ENCODE measurements around the gene ABCA9. TPM values are rescaled to one million over a fixed set of nuclear protein-coding genes. Genes with fewer than 3 reads are reported as not detected.
"Not testable (repeated sequence)": the region's sequence is repeated elsewhere in the genome, so short reads cannot be mapped to it uniquely, and the experiment has no call there.

The ABCA9 gene
- total and polyA plus RNA-seq, 2 of the 13 experiments (the other 11 are each of a cell fraction or from before 2014, with no cell fraction given): 0.04 TPM; not detected in 1

GRCh38 chr17:69009930-69010329 lies 50.8 kb downstream of the ABCA9 start:
- no peak overlapping the region for H2AFZ ChIP-seq (ENCODE audit: low read length)
- FAIRE-seq: no peak
- no peaks in the 10 kb centered on the region for H4K20me1 ChIP-seq (ENCODE audit: insufficient read depth, low read length)
- POLR2A ChIA-PET: interaction anchor here (0.7 kb wide), 1 partner anchor 67 kb away, joined by 4 read pairs; no protein-coding TSS in a partner anchor
- H3K9ac ChIP-seq (ENCODE audit: insufficient read depth, low read depth, low read length): no peak overlapping the region
- no peaks in the 10 kb centered on the region for H3K9me3 ChIP-seq (ENCODE audit: low read length)
- H3K4me3 ChIP-seq (replicated peaks in 1 of 3; ENCODE audit: insufficient read depth in 1 of 3, low read depth in 2 of 3, low read length in 3 of 3): no peak overlapping the region
- CTCF ChIA-PET (ENCODE audit: low intra/inter-chr PET ratio, low total read pairs): no interaction called here
- BruUV-seq (replicated peaks): no TSS peak
- no peak overlapping the region for H3K4me2 ChIP-seq (ENCODE audit: low read depth, low read length)
- H3K4me1 ChIP-seq (ENCODE audit: insufficient read depth, low read length): peaks cover 17% of the 10 kb centered on the region
- DNase-seq (ENCODE audit: low spot score): no peak
- no peak for ATAC-seq
- TF ChIP-seq ZFAT (CRISPR knock-in tag; conservative IDR thresholded peaks at IDR 0.05): no peak
- no peak for TF ChIP-seq NCOA5 (CRISPR knock-in tag; IDR thresholded peaks at IDR 0.05)
- TF ChIP-seq FOXJ3 (CRISPR knock-in tag; IDR thresholded peaks at IDR 0.05; ENCODE audit: borderline replicate concordance): no peak
- no peak for TF ChIP-seq SALL2 (CRISPR knock-in tag; IDR thresholded peaks at IDR 0.05)
- no peak for TF ChIP-seq NR2F6 (IDR thresholded peaks at IDR 0.05)
- no peak for TF ChIP-seq NR2F6 (CRISPR knock-in tag; IDR thresholded peaks at IDR 0.05)
- TF ChIP-seq NBN (conservative IDR thresholded peaks at IDR 0.05): no peak
- TF ChIP-seq FOSL1 (CRISPR knock-in tag; IDR thresholded peaks at IDR 0.05; ENCODE audit: borderline replicate concordance): no peak
- no peak for TF ChIP-seq ZNF160 (CRISPR knock-in tag; IDR thresholded peaks at IDR 0.05)
- no peak for TF ChIP-seq ZNF878 (CRISPR knock-in tag; IDR thresholded peaks at IDR 0.05)
- TF ChIP-seq, protein P1, sequence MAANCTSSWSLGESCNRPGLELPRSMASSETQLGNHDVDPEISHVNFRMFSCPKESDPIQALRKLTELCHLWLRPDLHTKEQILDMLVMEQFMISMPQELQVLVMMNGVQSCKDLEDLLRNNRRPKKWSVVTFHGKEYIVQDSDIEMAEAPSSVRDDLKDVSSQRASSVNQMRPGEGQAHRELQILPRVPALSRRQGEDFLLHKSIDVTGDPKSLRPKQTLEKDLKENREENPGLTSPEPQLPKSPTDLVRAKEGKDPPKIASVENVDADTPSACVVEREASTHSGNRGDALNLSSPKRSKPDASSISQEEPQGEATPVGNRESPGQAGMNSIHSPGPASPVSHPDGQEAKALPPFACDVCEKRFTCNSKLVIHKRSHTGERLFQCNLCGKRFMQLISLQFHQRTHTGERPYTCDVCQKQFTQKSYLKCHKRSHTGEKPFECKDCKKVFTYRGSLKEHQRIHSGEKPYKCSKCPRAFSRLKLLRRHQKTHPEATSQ (CRISPR knock-in tag; IDR thresholded peaks at IDR 0.05; ENCODE audit: borderline replicate concordance): no peak
- TF ChIP-seq ZBTB21 (CRISPR knock-in tag; IDR thresholded peaks at IDR 0.05): no peak
- TF ChIP-seq CEBPG (CRISPR knock-in tag; IDR thresholded peaks at IDR 0.05): no peak
- no peak for TF ChIP-seq NCOA1 (CRISPR knock-in tag; IDR thresholded peaks at IDR 0.05)
- no peak for TF ChIP-seq ELK4 (CRISPR knock-in tag; IDR thresholded peaks at IDR 0.05; ENCODE audit: borderline replicate concordance)
- TF ChIP-seq, protein P2, sequence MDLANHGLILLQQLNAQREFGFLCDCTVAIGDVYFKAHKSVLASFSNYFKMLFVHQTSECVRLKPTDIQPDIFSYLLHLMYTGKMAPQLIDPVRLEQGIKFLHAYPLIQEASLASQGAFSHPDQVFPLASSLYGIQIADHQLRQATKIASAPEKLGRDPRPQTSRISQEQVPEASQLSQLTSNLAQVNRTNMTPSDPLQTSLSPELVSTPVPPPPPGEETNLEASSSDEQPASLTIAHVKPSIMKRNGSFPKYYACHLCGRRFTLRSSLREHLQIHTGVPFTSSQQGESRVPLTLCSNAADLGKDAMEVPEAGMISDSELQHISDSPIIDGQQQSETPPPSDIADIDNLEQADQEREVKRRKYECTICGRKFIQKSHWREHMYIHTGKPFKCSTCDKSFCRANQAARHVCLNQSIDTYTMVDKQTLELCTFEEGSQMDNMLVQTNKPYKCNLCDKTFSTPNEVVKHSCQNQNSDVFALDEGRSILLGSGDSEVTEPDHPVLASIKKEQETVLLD (CRISPR knock-in tag; IDR thresholded peaks at IDR 0.05; ENCODE audit: low read depth): no peak
- no peak for TF ChIP-seq SAP130 (CRISPR knock-in tag; IDR thresholded peaks at IDR 0.05; ENCODE audit: low read depth)
- TF ChIP-seq CREB1 (IDR thresholded peaks at IDR 0.05): no peak
- no peak for TF ChIP-seq CREB1 (CRISPR knock-in tag; IDR thresholded peaks at IDR 0.05)
- no peaks in the 10 kb centered on the region for H3K36me3 ChIP-seq (replicated peaks in 1 of 2; ENCODE audit: control insufficient read depth in 1 of 2, insufficient read depth in 2 of 2, low read length in 2 of 2)
- 56% methylated on average over 3 of the region's 3 CpGs for WGBS (ENCODE audit: low lambda C conversion rate)
- 0 out of 5 replicates have a peak, but pooled peaks cover 0 to 3% of the 10 kb centered on the region in 2 experiments for H3K27me3 ChIP-seq (ENCODE audit: control insufficient read depth in 1 of 2, insufficient read depth in 2 of 2, low read length in 2 of 2)
- H3K79me2 ChIP-seq (ENCODE audit: insufficient read depth, low read length): no peaks in the 10 kb centered on the region
- H3K27ac ChIP-seq (ENCODE audit: extremely low read length, insufficient read depth, low read length): no peak overlapping the region
- intact Hi-C loops (cut with micrococcal nuclease; ENCODE audit: unreplicated experiment) (no loop called here), in situ Hi-C loops (cut with HindIII; ENCODE audit: extremely low pct_ligation_motif_present, low pct_unique_long_range_greater_than_20kb) (no loop called here)

DNA sequence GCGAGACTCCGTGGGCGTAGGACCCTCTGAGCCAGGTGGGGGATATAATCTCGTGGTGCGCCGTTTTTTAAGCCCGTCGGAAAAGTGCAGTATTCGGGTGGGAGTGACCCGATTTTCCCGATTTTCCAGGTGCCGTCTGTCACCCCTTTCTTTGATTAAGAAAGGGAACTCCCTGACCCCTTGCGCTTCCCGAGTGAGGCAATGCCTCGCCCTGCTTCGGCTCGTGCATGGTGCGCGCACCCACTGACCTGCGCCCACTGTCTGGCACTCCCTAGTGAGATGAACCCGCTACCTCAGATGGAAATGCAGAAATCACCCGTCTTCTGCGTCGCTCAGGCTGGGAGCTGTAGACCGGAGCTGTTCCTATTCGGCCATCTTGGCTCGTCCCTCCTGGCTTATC lies 56.0 kb downstream of the ABCA9 start:
- not testable (repeated sequence) for H3K4me3 ChIP-seq (replicated peaks in 1 of 3; ENCODE audit: insufficient read depth in 1 of 3, low read depth in 2 of 3, low read length in 3 of 3)

More for the DNA sequence above, 56.0 kb downstream of the ABCA9 start:
- BruUV-seq (replicated peaks); H3K4me2 ChIP-seq (ENCODE audit: low read depth, low read length); DNase-seq (ENCODE audit: low spot score); H3K79me2 ChIP-seq (ENCODE audit: insufficient read depth, low read length); H3K9ac ChIP-seq (ENCODE audit: insufficient read depth, low read depth, low read length); H3K4me1 ChIP-seq (ENCODE audit: insufficient read depth, low read length); H3K27me3 ChIP-seq (ENCODE audit: control insufficient read depth in 1 of 2, insufficient read depth in 2 of 2, low read length in 2 of 2); ATAC-seq; POLR2A ChIA-PET; FAIRE-seq; intact Hi-C loops (cut with micrococcal nuclease; ENCODE audit: unreplicated experiment); H3K27ac ChIP-seq (ENCODE audit: extremely low read length, insufficient read depth, low read length); CTCF ChIA-PET (ENCODE audit: low intra/inter-chr PET ratio, low total read pairs); H3K9me3 ChIP-seq (ENCODE audit: low read length); H3K36me3 ChIP-seq (replicated peaks in 1 of 2; ENCODE audit: control insufficient read depth in 1 of 2, insufficient read depth in 2 of 2, low read length in 2 of 2); in situ Hi-C loops (cut with HindIII; ENCODE audit: extremely low pct_ligation_motif_present, low pct_unique_long_range_greater_than_20kb); H4K20me1 ChIP-seq (ENCODE audit: insufficient read depth, low read length); H2AFZ ChIP-seq (ENCODE audit: low read length): not testable (repeated sequence)
- 79% methylated on average over 27 of the region's 27 CpGs for WGBS (ENCODE audit: low lambda C conversion rate)
